Stimulated activated CD8-positive, alpha-beta memory T cell treated with anti-CD3 and anti-CD28 coated beads, Interleukin-15, amount 100 ng/mL, for 24 hours (primary cell): Measurements from ENCODE around the gene APBB1.
"Not testable (repeated sequence)": the region's sequence is repeated elsewhere in the genome, so short reads cannot be mapped to it uniquely, and the experiment has no call there.

Experiments
- DNase-seq: peaks from one replicate; pipeline ENCODE4 v3.0.0-alpha.2; 2020; ENCODE audit warnings: low read depth

APBB1 gene

GRCh38 chr11:6417907-6418556 is 862 bp downstream of the APBB1 start:
- DNase-seq, result no peak

- no peak for DNase-seq
These were observed 3.1 kb downstream of the APBB1 start for GRCh38 chr11:6415797-6416196.

GRCh38 chr11:6414874-6415328 is 4.0 kb downstream of the APBB1 start:
- no peak for DNase-seq

- no peak for DNase-seq
These were observed 5.1 kb downstream of the APBB1 start for GRCh38 chr11:6413791-6414201.

- DNase-seq, result no peak
These were observed 7.3 kb downstream of the APBB1 start for GRCh38 chr11:6411594-6412031.

GRCh38 chr11:6410695-6411430 is 8.0 kb downstream of the APBB1 start:
- DNase-seq, result no peak

- no peak for DNase-seq
These were observed 12.5 kb downstream of the APBB1 start for GRCh38 chr11:6406370-6406769.

GRCh38 chr11:6405846-6406245 is 13.0 kb downstream of the APBB1 start:
- DNase-seq, result no peak

GRCh38 chr11:6405052-6405667 is 13.7 kb downstream of the APBB1 start:
- DNase-seq, result no peak

GRCh38 chr11:6404342-6405051 is 14.4 kb downstream of the APBB1 start:
- no peak for DNase-seq

- no peak for DNase-seq
These were observed 15.4 kb downstream of the APBB1 start for GRCh38 chr11:6403539-6403938.

- no peak for DNase-seq
These were observed 16.3 kb downstream of the APBB1 start for GRCh38 chr11:6402561-6402981.

- DNase-seq, result no peak
These were observed 16.8 kb downstream of the APBB1 start for GRCh38 chr11:6402061-6402470.

GRCh38 chr11:6401464-6401863 is 17.4 kb downstream of the APBB1 start:
- no peak for DNase-seq

GRCh38 chr11:6400431-6401345 is 18.2 kb downstream of the APBB1 start:
- DNase-seq, result no peak

- no peak for DNase-seq
These were observed 21.3 kb downstream of the APBB1 start for GRCh38 chr11:6397636-6398035.

GRCh38 chr11:6397156-6397555 is 21.7 kb downstream of the APBB1 start:
- no peak for DNase-seq

GRCh38 chr11:6395470-6396060 is 23.3 kb downstream of the APBB1 start:
- DNase-seq, result no peak

GRCh38 chr11:6393989-6394670 is 24.8 kb downstream of the APBB1 start:
- DNase-seq, result no peak

GRCh38 chr11:6392251-6392650 is 26.6 kb downstream of the APBB1 start:
- not testable (repeated sequence) for DNase-seq
